ENCODE data around the gene CD6. TPM values are rescaled to one million over a fixed set of nuclear protein-coding genes. Genes with fewer than 3 reads are reported as not detected.

CD6 gene
- total and polyA plus RNA-seq, 2 donors (not counting 3 experiments of a cell fraction or from before 2014, with no cell fraction given) = not detected

DNA sequence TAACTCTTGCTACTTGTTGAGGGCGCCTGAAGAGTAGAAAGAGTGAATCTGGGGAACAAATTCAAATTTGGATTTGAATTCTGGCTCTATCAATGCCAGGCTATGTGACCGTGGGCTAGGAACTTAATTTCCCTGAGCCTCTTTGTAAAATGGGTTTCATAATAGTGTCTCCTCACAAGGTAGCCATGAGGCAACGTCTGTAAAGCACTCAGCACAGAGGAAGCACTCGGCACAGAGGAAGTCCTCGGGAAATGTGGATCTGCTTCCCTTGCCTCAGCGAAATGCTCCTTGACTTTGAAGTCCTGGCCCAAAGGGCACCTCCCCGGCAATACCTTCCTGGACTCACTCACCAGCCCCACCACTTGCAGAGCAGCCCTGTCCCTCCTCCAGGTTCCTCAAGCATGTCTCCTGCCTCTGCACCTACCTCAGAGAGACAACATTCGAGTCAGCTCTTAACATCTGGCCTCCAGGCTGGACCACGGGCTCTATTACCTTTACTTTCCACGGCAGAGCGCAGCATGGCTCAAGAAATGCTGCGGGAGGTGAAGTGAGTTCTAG is 17.7 kb downstream of the CD6 start:
- Histone ChIP-seq H3K4me1 (ENCODE audit: control insufficient read depth, extremely low read depth, insufficient read depth, low read length) (no peaks in the 10 kb centered on the region), H3K36me3 (ENCODE audit: control insufficient read depth in 2 of 2, extremely low read depth in 1 of 2, insufficient read depth in 2 of 2, low read length in 2 of 2) (no peaks in the 10 kb centered on the region), H3K27ac (ENCODE audit: insufficient read depth, low read depth, low read length) (no peak overlapping the region), H3K27me3 (ENCODE audit: control insufficient read depth in 2 of 2, insufficient read depth in 2 of 2, low read length in 2 of 2) (peaks cover 6 to 13% of the 10 kb centered on the region in 2 experiments), H3K9ac (replicated peaks; ENCODE audit: extremely low read depth, insufficient read depth, low read length) (no peak overlapping the region), H3K9me3 (replicated peaks; ENCODE audit: control insufficient read depth, insufficient read depth, low read length) (no peaks in the 10 kb centered on the region), H4K20me1 (replicated peaks; ENCODE audit: control insufficient read depth, extremely low read depth, insufficient read depth, low read length) (no peaks in the 10 kb centered on the region), H3K4me2 (ENCODE audit: insufficient read depth, low read length) (no peak overlapping the region), H3K4me3 (replicated peaks in 1 of 3; ENCODE audit: insufficient read depth in 1 of 3, low read depth in 1 of 3, low read length in 3 of 3) (no peak overlapping the region), H3K9me1 (replicated peaks; ENCODE audit: control insufficient read depth, extremely low read depth, insufficient read depth, low read length) (no peaks in the 10 kb centered on the region), H2AFZ (ENCODE audit: low read depth, low read length) (no peak overlapping the region), H3K79me2 (ENCODE audit: control insufficient read depth, insufficient read depth, low read length) (no peaks in the 10 kb centered on the region)
- DNase-seq (ENCODE audit: low read depth, low spot score) (no peak), FAIRE-seq (no peak)
- TF ChIP-seq POLR2AphosphoS5 (IDR thresholded peaks at IDR 0.05; ENCODE audit: insufficient read depth, low read depth, low read length) = no peak
- TF ChIP-seq, protein P1, sequence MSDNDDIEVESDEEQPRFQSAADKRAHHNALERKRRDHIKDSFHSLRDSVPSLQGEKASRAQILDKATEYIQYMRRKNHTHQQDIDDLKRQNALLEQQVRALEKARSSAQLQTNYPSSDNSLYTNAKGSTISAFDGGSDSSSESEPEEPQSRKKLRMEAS (IDR thresholded peaks at IDR 0.05; ENCODE audit: insufficient read depth, insufficient read length) = no peak
- no peak for TF ChIP-seq GATA2 (IDR thresholded peaks at IDR 0.05; ENCODE audit: insufficient read depth, insufficient read length, low read depth, low read length)
- TF ChIP-seq POLR2A (IDR thresholded peaks at IDR 0.05; ENCODE audit: low read depth, low read length) = no peak
- TF ChIP-seq, protein P2, sequence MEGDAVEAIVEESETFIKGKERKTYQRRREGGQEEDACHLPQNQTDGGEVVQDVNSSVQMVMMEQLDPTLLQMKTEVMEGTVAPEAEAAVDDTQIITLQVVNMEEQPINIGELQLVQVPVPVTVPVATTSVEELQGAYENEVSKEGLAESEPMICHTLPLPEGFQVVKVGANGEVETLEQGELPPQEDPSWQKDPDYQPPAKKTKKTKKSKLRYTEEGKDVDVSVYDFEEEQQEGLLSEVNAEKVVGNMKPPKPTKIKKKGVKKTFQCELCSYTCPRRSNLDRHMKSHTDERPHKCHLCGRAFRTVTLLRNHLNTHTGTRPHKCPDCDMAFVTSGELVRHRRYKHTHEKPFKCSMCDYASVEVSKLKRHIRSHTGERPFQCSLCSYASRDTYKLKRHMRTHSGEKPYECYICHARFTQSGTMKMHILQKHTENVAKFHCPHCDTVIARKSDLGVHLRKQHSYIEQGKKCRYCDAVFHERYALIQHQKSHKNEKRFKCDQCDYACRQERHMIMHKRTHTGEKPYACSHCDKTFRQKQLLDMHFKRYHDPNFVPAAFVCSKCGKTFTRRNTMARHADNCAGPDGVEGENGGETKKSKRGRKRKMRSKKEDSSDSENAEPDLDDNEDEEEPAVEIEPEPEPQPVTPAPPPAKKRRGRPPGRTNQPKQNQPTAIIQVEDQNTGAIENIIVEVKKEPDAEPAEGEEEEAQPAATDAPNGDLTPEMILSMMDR (IDR thresholded peaks at IDR 0.05; ENCODE audit: extremely low read depth in 1 of 2, insufficient read depth in 1 of 2, low read depth in 1 of 2, low read length in 2 of 2) = no peak
- TF ChIP-seq FOS (IDR thresholded peaks at IDR 0.05; ENCODE audit: borderline replicate concordance, insufficient read depth, low read length) = no peak
- no peak for TF ChIP-seq JUN (IDR thresholded peaks at IDR 0.05; ENCODE audit: borderline replicate concordance, insufficient read depth, insufficient read length, low read depth)
- TF ChIP-seq EZH2 (IDR thresholded peaks at IDR 0.05; ENCODE audit: borderline replicate concordance, low read depth, low read length, severe bottlenecking) = no peak
- no peak for TF ChIP-seq MYC (IDR thresholded peaks at IDR 0.05; ENCODE audit: low read depth, low read length)
- ChIA-PET POLR2A (no interaction called here), CTCF (no interaction called here)
- dilution Hi-C loops (cut with MboI; ENCODE audit: extremely low pct_ligation_motif_present, low sequenced_read_pairs) (no loop called here), intact Hi-C loops (cut with micrococcal nuclease) (no loop called here)
- BruUV-seq (replicated peaks) = no TSS peak
